HG03520 (cell line): ENCODE measurements around the gene SPATA2L.

ENCODE experiments used
- ATAC-seq: cut with Tn5 transposase; IDR thresholded peaks from one replicate; pipeline ENCODE4 v1.9.1; 2021; ENCODE audit warnings: mild to moderate bottlenecking, moderate library complexity; ENCODE audit not compliant: unreplicated experiment

SPATA2L gene

GRCh38 chr16:89729863-89730593, 28.5 kb upstream of the SPATA2L start:
- ATAC-seq: no peak

- no peak for ATAC-seq
Observed at GRCh38 chr16:89729293-89729692, 27.8 kb upstream of the SPATA2L start.

- no peak for ATAC-seq
Observed at GRCh38 chr16:89727406-89728120, 26.1 kb upstream of the SPATA2L start.

GRCh38 chr16:89723279-89724250, 22.1 kb upstream of the SPATA2L start:
- ATAC-seq: no peak

GRCh38 chr16:89722392-89723278, 21.1 kb upstream of the SPATA2L start:
- ATAC-seq: peak; percentile 1

- ATAC-seq: peak; percentile 19
Observed at GRCh38 chr16:89721546-89722391, 20.3 kb upstream of the SPATA2L start.

- ATAC-seq: peak; percentile 32
Observed at GRCh38 chr16:89720813-89721545, 19.5 kb upstream of the SPATA2L start, which contains the start of the genes VPS9D1 and ZNF276. Gene VPS9D1, minus strand, starts transcription at chr16:89720898. Its CDS starts 37 bp downstream, at chr16:89720861. Gene ZNF276, plus strand, starts transcription at chr16:89721537. Its CDS starts 104 bp downstream, at chr16:89721641.

GRCh38 chr16:89720551-89720812, 19.0 kb upstream of the SPATA2L start:
- peak; percentile 18 for ATAC-seq

GRCh38 chr16:89717688-89718505, 16.4 kb upstream of the SPATA2L start:
- no peak for ATAC-seq

GRCh38 chr16:89716916-89717687, 15.6 kb upstream of the SPATA2L start:
- no peak for ATAC-seq

GRCh38 chr16:89716493-89716892, 15.0 kb upstream of the SPATA2L start:
- no peak for ATAC-seq

- ATAC-seq: no peak
Observed at GRCh38 chr16:89712274-89712781, 10.8 kb upstream of the SPATA2L start.

GRCh38 chr16:89711601-89712273, 10.2 kb upstream of the SPATA2L start:
- no peak for ATAC-seq

- ATAC-seq: no peak
Observed at GRCh38 chr16:89710709-89711564, 9.4 kb upstream of the SPATA2L start.

- ATAC-seq: no peak
Observed at GRCh38 chr16:89709716-89710432, 8.4 kb upstream of the SPATA2L start.
